ENCODE data around the gene CSRP1. TPM values are rescaled to one million over a fixed set of nuclear protein-coding genes. Genes with fewer than 3 reads are reported as not detected.

CSRP1 gene
- total and polyA plus RNA-seq, 7 donors, result 14.7 to 27.7 (median 23.2) TPM

- Histone ChIP-seq H3K36me3 (ENCODE audit: insufficient read depth in 1 of 2, low read depth in 1 of 2) (peaks cover 0 to 22% of the 10 kb centered on the region in 2 donors), H3K9me3 (no peaks in the 10 kb centered on the region), H3K4me3 (no peak overlapping the region), H3K27ac (no peak overlapping the region), H3K27me3 (ENCODE audit: insufficient read depth in 3 of 3, low read length in 2 of 3) (no peaks in the 10 kb centered on the region), H3K4me1 (peaks cover 46% of the 10 kb centered on the region)
- DNase-seq (no peak), ATAC-seq (no peak)
- intact Hi-C loops (cut with DNase I), result no loop called here
- WGBS, 3 donors, result 79 to 80% (median 80%) methylated on average over 3 of the region's 3 CpGs
- no peak for TF ChIP-seq CTCF (IDR thresholded peaks at IDR 0.05)
These were observed 14.9 kb downstream of the CSRP1 start for GRCh38 chr1:201491896-201492511.

- 34 to 51% (median 40%) methylated on average over 3 of the region's 3 CpGs for WGBS, 3 donors
- no peak overlapping the region for H3K27ac ChIP-seq
- ATAC-seq, result no peak
- DNase-seq, result no peak
- peaks cover 39% of the 10 kb centered on the region for H3K4me1 ChIP-seq
- intact Hi-C loops (cut with DNase I), result no loop called here
- no peak for TF ChIP-seq CTCF (IDR thresholded peaks at IDR 0.05)
- no peaks in the 10 kb centered on the region for H3K9me3 ChIP-seq
- peaks cover 0 to 33% of the 10 kb centered on the region in 2 donors for H3K36me3 ChIP-seq (ENCODE audit: insufficient read depth in 1 of 2, low read depth in 1 of 2)
- no peak overlapping the region for H3K4me3 ChIP-seq
- no peaks in the 10 kb centered on the region for H3K27me3 ChIP-seq (ENCODE audit: insufficient read depth in 3 of 3, low read length in 2 of 3)
These were observed 16.2 kb downstream of the CSRP1 start for GRCh38 chr1:201490708-201491131.

GRCh38 chr1:201489643-201490261 is 17.2 kb downstream of the CSRP1 start:
- no peak for TF ChIP-seq CTCF (IDR thresholded peaks at IDR 0.05)
- DNase-seq, result no peak
- intact Hi-C loops (cut with DNase I), result no loop called here
- 90 to 94% (median 92%) methylated on average over 6 of the region's 6 CpGs for WGBS, 3 donors
- Histone ChIP-seq H3K4me3 (no peak overlapping the region), H3K36me3 (ENCODE audit: insufficient read depth in 1 of 2, low read depth in 1 of 2) (peaks cover 0 to 27% of the 10 kb centered on the region in 2 donors), H3K4me1 (peaks cover 32% of the 10 kb centered on the region), H3K9me3 (no peaks in the 10 kb centered on the region), H3K27me3 (ENCODE audit: insufficient read depth in 3 of 3, low read length in 2 of 3) (no peaks in the 10 kb centered on the region), H3K27ac (no peak overlapping the region)
- ATAC-seq, result no peak

- peaks cover 26% of the 10 kb centered on the region for H3K4me1 ChIP-seq
- WGBS, 3 donors, result 70 to 81% (median 78%) methylated on average over 12 of the region's 12 CpGs
- peak; percentile 80 to 81 for DNase-seq
These were observed 17.9 kb downstream of the CSRP1 start for GRCh38 chr1:201488830-201489589.

More at GRCh38 chr1:201488830-201489589, 17.9 kb downstream of the CSRP1 start:
- Histone ChIP-seq H3K4me3 (no peak overlapping the region), H3K27ac (no peak overlapping the region), H3K27me3 (ENCODE audit: insufficient read depth in 3 of 3, low read length in 2 of 3) (no peaks in the 10 kb centered on the region), H3K36me3 (ENCODE audit: insufficient read depth in 1 of 2, low read depth in 1 of 2) (peaks cover 0 to 22% of the 10 kb centered on the region in 2 donors), H3K9me3 (no peaks in the 10 kb centered on the region)
- intact Hi-C loops (cut with DNase I), result no loop called here
- peak in 2 of 4 donors; percentile 35 to 55 for ATAC-seq
- TF ChIP-seq CTCF (IDR thresholded peaks at IDR 0.05), result no peak

Data from psoas muscle (tissue), 8 donors.